NCI-H1930 (cell line): ENCODE data around the gene ARL13B.
"Not testable (repeated sequence)": the region's sequence is repeated elsewhere in the genome, so short reads cannot be mapped to it uniquely, and the experiment has no call there.

ENCODE experiments used
- DNase-seq, 2 experiments: peaks; one replicate each; lab custom pipeline; 2025; lab: John Stamatoyannopoulos, UW

The ARL13B gene

GRCh38 chr3:93979850-93980676 is at the start of gene ARL13B:
ARL13B (plus strand) TSS chr3:93980155; CDS start chr3:93980424, 269 bp downstream.
- DNase-seq: peak; percentile 98 to 99

GRCh38 chr3:93931597-93932229 is 48.2 kb upstream of the ARL13B start:
- DNase-seq: no peak

- no peak for DNase-seq
Observed at GRCh38 chr3:93934366-93935046, 45.4 kb upstream of the ARL13B start.

GRCh38 chr3:93936549-93936948 is 43.4 kb upstream of the ARL13B start:
- DNase-seq: no peak

GRCh38 chr3:93937485-93937884 is 42.5 kb upstream of the ARL13B start:
- DNase-seq: not testable (repeated sequence)

GRCh38 chr3:93949958-93950357 is 30.0 kb upstream of the ARL13B start:
- not testable (repeated sequence) for DNase-seq

- DNase-seq: no peak
Observed at GRCh38 chr3:93961026-93961425, 18.9 kb upstream of the ARL13B start.

GRCh38 chr3:93961489-93961888 is 18.5 kb upstream of the ARL13B start:
- DNase-seq: no peak

GRCh38 chr3:93962798-93963197 is 17.2 kb upstream of the ARL13B start:
- DNase-seq: no peak

GRCh38 chr3:93965106-93965505 is 14.8 kb upstream of the ARL13B start:
- not testable (repeated sequence) for DNase-seq

GRCh38 chr3:93969443-93969842 is 10.5 kb upstream of the ARL13B start:
- DNase-seq: no peak

- no peak for DNase-seq
Observed at GRCh38 chr3:93969997-93970396, 10.0 kb upstream of the ARL13B start.

GRCh38 chr3:93973131-93974126 is 6.5 kb upstream of the ARL13B start, which contains the start of gene PROS1:
PROS1 (minus strand) TSS chr3:93973896; CDS start chr3:93973749, 147 bp downstream.
- peak; percentile 55 to 61 for DNase-seq

- no peak for DNase-seq
Observed at GRCh38 chr3:93981649-93982048, 1.7 kb downstream of the ARL13B start.

- DNase-seq: no peak
Observed at GRCh38 chr3:93983408-93983807, 3.5 kb downstream of the ARL13B start.

- DNase-seq: no peak
Observed at GRCh38 chr3:93984618-93985017, 4.7 kb downstream of the ARL13B start.

- DNase-seq: no peak
Observed at GRCh38 chr3:93988283-93988682, 8.3 kb downstream of the ARL13B start.

GRCh38 chr3:93988764-93989163 is 8.8 kb downstream of the ARL13B start:
- DNase-seq: no peak

- DNase-seq: no peak
Observed at GRCh38 chr3:93989241-93989640, 9.3 kb downstream of the ARL13B start.

- DNase-seq: no peak
Observed at GRCh38 chr3:93991631-93992030, 11.7 kb downstream of the ARL13B start.

- DNase-seq: no peak
Observed at GRCh38 chr3:93992207-93992606, 12.3 kb downstream of the ARL13B start.
